Uterus (tissue), 4 donors: ENCODE results near the gene AKR1A1. TPM values are rescaled to one million over a fixed set of nuclear protein-coding genes. Genes with fewer than 3 reads are reported as not detected.
A peak's percentile ranks its signal among the peaks of the same experiment; 100 is the strongest.

Source experiments
- DNase-seq, 2 donors: peaks; one replicate each; pipeline ENCODE4 v3.0.0-alpha.2; 2019 to 2020
- H3K27ac ChIP-seq, 2 donors: fragments of 200-600 bp; sonication (generic); 1 replicate in 1 of 2; 2 replicates in 1 of 2; pipeline ENCODE4 v1.5.1; 2016 to 2018
- H3K27me3 ChIP-seq, 2 donors: fragments of 200-600 bp; sonication (generic); one replicate each; pipeline ENCODE4 v1.5.1; 2018 to 2019; ENCODE audit warnings: control low read depth in 1 of 2
- H3K36me3 ChIP-seq, 2 donors: fragments of 200-600 bp; sonication (generic); one replicate each; pipeline ENCODE4 v1.5.1; 2019; ENCODE audit warnings: control low read depth in 1 of 2
- H3K4me1 ChIP-seq, 2 donors: fragments of 200-600 bp; sonication (generic); one replicate each; pipeline ENCODE4 v1.5.1; 2018 to 2019; ENCODE audit warnings: control low read depth in 1 of 2
- H3K4me3 ChIP-seq, 2 donors: fragments of 200-600 bp; sonication (generic); 1 replicate in 1 of 2; 2 replicates in 1 of 2; pipeline ENCODE4 v1.5.1; 2018 to 2019; ENCODE audit warnings: mild to moderate bottlenecking in 1 of 2
- H3K9me3 ChIP-seq, 2 donors: fragments of 200-600 bp; sonication (generic); one replicate each; pipeline ENCODE4 v1.5.1; 2019; ENCODE audit warnings: control low read depth in 1 of 2
- POLR2A ChIP-seq, 2 donors: fragments of 450-650 bp; IDR thresholded peaks; one replicate each; pipeline ENCODE4 v1.6.1; 2016; ENCODE audit warnings: antibody characterized with exemption in 2 of 2, mild to moderate bottlenecking in 1 of 2, moderate library complexity in 1 of 2
- intact Hi-C: fragments of 100-400 bp; cut with DNase I; formaldehyde crosslinking; loops from one replicate; pipeline ENCODE4 v1.15.1; 2023; ENCODE audit warnings: low total_unique reads
- total RNA-seq, 4 donors: library from RNA; depleted of rRNA in 3 of 4; stranded (reverse); fragments of >200 nt in 3 of 4; gene quantifications; one replicate each; pipeline versions ENCODE4 v1.1.0 to v1.2.4, GENCODE V29; 2014 to 2023
- TF ChIP-seq, protein P1 (sequence below), 4 experiments: fragments of 200-600 bp in 2 of 4; fragments of 450-650 bp in 2 of 4; sonication (generic) in 2 of 4; IDR thresholded peaks; one replicate each; pipeline ENCODE4 v1.5.1; 2016 to 2019; ENCODE audit warnings: antibody characterized with exemption in 4 of 4, mild to moderate bottlenecking in 2 of 4, moderate library complexity in 1 of 4
- donor health status: DM: yes; HTN: yes; CAD: no.

Gene AKR1A1
- total RNA-seq, 4 donors from 2014 or later, result 75.3 to 162 (median 106) TPM

DNA sequence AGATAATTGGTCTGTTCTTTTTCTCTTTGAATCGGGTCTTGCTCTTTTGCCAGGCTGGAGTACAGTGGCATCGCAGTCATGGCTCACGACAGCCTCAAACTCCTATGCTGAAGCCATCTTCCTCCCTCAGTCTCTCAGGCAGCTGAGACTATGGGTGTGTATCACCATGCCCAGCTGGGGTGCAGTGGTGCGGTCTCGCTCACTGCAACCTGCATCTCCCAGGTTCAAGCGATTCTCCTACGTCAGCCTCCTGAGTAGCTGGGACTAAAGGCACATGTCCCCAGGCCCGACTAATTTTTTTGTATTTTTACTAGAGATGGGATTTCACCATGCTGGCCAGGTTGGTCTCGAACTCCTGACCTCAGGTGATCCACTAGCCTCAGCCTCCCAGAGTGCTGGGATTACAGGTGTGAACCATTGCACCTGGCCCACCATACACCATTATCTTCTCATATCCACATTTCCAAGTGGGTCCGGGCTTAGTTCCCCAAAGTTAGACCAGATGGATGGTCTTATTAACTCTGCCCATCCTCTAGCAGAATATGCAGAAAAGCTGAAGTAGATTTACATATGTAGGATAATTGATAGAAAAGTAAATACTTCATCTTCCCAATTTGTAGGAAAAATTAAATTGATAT is 60.1 kb downstream of the AKR1A1 start:
- H3K36me3 ChIP-seq, result no peaks in the 10 kb centered on the region

DNA sequence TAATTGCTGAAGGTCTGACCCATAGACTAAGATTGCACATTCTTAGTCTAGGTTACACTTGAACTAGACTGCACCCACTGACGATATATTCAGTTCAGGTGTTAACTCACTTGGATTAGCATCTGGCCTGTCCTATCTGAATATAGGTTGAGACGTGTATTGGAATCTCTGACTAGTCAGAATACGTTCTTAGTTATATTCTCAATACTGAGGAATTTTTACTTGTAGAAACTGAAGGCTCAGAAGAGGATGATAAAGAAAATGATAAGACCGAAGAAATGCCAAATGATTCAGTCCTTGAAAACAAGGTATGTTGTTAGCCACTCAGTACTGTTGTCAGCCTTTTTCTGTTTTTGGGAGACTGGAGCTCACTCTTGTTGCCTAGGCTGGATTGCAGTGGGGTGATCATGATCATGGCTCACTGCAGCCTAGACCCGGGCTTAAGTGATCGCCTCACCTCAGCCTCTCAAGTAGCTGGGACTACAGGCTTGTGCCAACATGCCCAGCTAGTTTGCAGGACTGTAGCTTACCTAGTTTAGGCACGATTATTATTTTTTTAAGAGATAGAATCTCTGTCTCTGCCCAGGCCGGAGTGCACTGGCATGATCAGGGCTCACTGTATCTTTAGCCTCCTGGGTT is 62.4 kb downstream of the AKR1A1 start:
- no peaks in the 10 kb centered on the region for H3K36me3 ChIP-seq
- no peaks in the 10 kb centered on the region for H3K9me3 ChIP-seq
- no peak overlapping the region for H3K4me3 ChIP-seq
- no peak for DNase-seq
- no peak overlapping the region for H3K27ac ChIP-seq
- no peaks in the 10 kb centered on the region for H3K27me3 ChIP-seq
- intact Hi-C loops, result no loop called here
- TF ChIP-seq, protein P1, sequence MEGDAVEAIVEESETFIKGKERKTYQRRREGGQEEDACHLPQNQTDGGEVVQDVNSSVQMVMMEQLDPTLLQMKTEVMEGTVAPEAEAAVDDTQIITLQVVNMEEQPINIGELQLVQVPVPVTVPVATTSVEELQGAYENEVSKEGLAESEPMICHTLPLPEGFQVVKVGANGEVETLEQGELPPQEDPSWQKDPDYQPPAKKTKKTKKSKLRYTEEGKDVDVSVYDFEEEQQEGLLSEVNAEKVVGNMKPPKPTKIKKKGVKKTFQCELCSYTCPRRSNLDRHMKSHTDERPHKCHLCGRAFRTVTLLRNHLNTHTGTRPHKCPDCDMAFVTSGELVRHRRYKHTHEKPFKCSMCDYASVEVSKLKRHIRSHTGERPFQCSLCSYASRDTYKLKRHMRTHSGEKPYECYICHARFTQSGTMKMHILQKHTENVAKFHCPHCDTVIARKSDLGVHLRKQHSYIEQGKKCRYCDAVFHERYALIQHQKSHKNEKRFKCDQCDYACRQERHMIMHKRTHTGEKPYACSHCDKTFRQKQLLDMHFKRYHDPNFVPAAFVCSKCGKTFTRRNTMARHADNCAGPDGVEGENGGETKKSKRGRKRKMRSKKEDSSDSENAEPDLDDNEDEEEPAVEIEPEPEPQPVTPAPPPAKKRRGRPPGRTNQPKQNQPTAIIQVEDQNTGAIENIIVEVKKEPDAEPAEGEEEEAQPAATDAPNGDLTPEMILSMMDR (IDR thresholded peaks at IDR 0.05), result no peak
- no peak for TF ChIP-seq POLR2A (IDR thresholded peaks at IDR 0.05)
- H3K4me1 ChIP-seq, result no peaks in the 10 kb centered on the region

More for the DNA sequence above, 60.1 kb downstream of the AKR1A1 start:
- no peaks in the 10 kb centered on the region for H3K9me3 ChIP-seq
- TF ChIP-seq, protein P1 (IDR thresholded peaks at IDR 0.05), result no peak
- TF ChIP-seq POLR2A (IDR thresholded peaks at IDR 0.05), result no peak
- no peak overlapping the region for H3K4me3 ChIP-seq
- H3K4me1 ChIP-seq, result no peaks in the 10 kb centered on the region
- DNase-seq, result no peak
- no peaks in the 10 kb centered on the region for H3K27me3 ChIP-seq
- no peak overlapping the region for H3K27ac ChIP-seq
- intact Hi-C loops, result no loop called here

DNA sequence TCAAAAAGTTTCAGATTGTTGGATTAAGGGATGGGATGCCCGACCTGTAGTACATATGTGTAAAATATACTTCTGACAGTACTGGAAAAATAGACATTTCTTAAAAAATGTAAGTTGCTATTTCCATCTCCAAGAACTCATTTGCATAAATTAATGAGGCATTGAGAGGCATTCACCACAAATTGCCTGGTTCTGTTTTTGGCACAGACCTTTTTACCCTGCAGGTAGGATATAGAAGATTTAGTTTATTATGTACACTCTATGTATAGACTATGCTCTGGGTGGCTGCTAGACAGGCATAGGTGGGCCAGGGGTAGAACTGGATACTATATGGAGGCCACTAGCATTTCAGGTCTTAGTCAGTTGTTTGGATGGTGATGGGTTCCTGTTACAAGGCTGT is 65.3 kb downstream of the AKR1A1 start:
- intact Hi-C loops, result no loop called here
- H3K27ac ChIP-seq, result no peak overlapping the region
- no peaks in the 10 kb centered on the region for H3K9me3 ChIP-seq
- no peak for DNase-seq
- TF ChIP-seq POLR2A (IDR thresholded peaks at IDR 0.05), result no peak
- TF ChIP-seq, protein P1 (IDR thresholded peaks at IDR 0.05), result no peak
- no peaks in the 10 kb centered on the region for H3K36me3 ChIP-seq
- H3K4me1 ChIP-seq, result no peaks in the 10 kb centered on the region
- no peak overlapping the region for H3K4me3 ChIP-seq
- no peaks in the 10 kb centered on the region for H3K27me3 ChIP-seq

DNA sequence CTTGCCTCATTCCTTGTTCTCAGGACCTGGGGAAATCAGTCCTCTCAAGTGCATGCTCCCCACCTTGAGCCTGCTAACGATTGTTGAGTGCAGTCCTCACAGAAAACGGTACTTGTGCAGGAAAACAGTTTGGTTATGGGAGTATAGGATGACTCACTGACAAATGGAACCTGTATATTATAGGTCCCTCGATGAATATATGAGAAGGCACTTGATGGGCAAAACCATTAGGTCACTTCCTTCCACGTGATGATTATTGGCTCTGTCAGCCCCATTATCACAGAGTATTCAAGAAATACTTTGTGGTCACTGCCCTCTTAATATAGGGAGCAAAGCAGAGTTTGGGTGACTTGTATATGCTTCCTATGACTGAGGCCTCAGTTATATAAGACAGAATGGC is 67.0 kb downstream of the AKR1A1 start:
- intact Hi-C loops, result no loop called here
- Histone ChIP-seq H3K36me3 (no peaks in the 10 kb centered on the region), H3K27ac (peak overlapping the region in 1 of 2 donors; percentile 53), H3K9me3 (no peaks in the 10 kb centered on the region), H3K27me3 (no peaks in the 10 kb centered on the region), H3K4me3 (no peak overlapping the region), H3K4me1 (no peaks in the 10 kb centered on the region)
- DNase-seq, result no peak
- TF ChIP-seq, protein P1 (IDR thresholded peaks at IDR 0.05), result no peak
- no peak for TF ChIP-seq POLR2A (IDR thresholded peaks at IDR 0.05)

DNA sequence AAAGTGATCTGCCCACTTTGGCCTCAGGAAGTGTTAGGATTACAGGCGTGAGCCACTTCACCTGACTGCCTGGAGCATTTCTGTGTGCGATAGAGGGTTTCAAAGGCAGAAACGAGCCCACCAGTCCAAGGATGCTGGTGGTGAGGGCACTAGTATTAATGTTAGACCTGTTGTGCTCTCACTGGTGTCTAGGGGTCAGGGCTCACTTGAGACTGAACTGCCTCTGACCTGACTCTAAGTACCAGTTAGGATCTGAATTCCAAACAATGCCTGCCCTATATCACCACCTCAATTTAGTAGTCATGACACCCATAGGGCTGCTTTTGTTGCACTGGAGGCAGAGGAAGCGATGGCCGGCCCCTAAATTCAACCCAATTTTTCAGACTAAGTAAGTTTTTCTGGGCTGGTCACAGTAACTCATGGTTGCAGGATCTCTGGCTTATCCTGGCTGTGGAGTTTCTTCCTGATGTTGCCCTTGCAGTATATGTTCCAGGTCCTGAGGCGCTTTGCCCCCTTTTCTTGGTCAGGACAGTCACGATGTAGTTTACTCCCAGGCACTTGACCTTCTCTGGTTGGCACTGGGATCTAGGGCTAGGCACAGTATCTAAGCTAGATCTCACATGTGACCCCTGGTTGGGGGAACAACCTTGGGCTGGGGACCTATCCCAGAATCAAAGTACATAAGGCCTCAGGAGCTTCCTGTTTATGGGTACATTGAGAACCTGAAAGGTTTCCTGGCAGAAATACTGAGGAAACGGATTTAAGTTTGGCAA is 68.7 kb downstream of the AKR1A1 start:
- H3K27ac ChIP-seq, result peak overlapping the region; percentile 52 to 60
- no peaks in the 10 kb centered on the region for H3K4me1 ChIP-seq
- no peaks in the 10 kb centered on the region for H3K9me3 ChIP-seq
- no peaks in the 10 kb centered on the region for H3K36me3 ChIP-seq
- no peaks in the 10 kb centered on the region for H3K27me3 ChIP-seq
- intact Hi-C loops, result no loop called here
- H3K4me3 ChIP-seq, result no peak overlapping the region
- peak in 1 of 2 donors; percentile 52 for DNase-seq
- TF ChIP-seq POLR2A (IDR thresholded peaks at IDR 0.05), result no peak
- TF ChIP-seq, protein P1 (IDR thresholded peaks at IDR 0.05), result no peak
